DMS79 treated with DMSO at 0.1 percent for 48 hours (cell line): Measurements from ENCODE around the gene RBFOX2.

Experiments used
- DNase-seq: peaks from one replicate; lab custom pipeline; 2025; lab: John Stamatoyannopoulos, UW

Gene RBFOX2

DNA sequence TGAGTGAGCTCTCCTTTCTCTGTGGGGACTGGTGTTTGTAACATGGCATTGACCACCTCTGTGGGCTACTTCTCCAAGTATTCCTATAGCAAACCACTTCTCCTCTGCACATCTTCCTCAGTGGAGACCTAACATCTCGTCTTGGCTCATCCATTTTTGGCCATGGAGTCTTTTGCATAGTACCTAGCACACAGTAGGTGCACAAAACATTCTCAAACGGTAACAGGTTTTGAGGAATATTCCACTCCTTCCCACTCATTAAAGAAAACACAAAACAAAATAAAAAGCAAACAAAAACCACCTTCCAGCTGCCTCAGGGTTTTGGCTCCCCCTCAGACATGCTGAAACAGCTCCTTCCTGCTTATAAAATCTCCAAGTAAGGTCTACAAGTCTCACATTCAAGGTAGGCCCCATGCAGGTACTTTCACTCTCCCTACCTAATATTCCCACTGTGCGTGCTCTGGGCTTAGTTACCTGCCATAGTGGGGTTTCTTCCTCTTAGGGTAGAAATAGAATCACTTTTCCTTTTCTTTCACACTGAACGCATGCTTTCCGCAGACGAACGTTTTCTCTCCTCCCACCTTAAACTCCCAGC, 132.4 kb downstream of the RBFOX2 start:
- no peak for DNase-seq

DNA sequence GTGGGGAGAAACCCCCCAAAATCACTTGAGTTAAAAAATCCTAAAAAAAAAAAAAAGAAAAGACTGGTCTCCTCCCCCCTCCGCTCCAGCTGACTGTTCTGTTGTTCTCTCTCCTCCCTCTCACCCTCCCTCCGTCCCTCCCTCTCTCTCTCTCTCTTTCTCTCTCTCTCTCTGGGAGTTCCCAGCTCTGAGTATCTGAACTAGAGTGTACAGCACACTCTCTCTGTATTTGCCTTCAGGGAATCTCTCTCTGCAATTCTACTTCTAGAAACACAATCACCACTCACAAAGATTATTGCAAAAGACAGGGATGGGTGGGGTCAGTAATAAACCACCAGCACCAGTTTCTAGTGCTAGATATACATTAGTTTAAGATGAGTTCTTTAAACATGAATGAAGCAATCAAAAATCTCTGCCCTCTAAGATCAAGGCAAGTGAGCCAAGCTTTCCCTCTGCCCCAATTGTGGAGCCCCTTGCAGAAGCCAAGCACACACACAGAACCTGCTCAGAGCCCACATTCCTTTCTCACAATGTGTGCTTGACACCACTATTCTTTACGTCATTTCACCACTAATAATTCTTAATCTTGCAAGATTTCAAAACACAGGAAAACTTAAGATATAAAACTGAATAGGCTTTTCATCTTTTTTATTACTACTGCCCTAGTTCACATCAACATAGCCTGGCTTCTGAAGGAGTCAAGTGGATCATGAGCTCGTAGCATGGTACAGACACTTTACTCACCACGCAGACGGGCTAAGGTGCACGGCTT, 133.5 kb downstream of the RBFOX2 start:
- DNase-seq = no peak

DNA sequence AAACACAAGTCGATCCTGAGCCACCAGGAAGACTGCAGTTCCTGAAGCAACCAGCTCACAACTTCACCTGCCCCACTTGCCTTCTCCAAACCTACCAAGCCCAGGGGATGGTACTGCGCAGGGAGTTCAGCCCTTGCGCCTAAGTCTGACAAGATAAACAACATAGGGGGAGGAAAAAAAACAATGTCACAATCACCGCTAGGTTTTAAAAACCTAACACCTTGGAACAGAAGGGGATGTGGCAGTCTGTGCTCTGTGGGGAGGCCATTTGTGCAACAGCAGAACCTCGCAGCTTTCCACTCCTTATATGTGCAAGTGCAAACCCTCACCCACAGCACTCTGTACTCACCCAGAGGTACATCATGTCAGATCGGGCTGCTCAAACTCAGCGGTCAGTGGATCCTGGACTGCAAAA, 134.2 kb downstream of the RBFOX2 start:
- DNase-seq = no peak

DNA sequence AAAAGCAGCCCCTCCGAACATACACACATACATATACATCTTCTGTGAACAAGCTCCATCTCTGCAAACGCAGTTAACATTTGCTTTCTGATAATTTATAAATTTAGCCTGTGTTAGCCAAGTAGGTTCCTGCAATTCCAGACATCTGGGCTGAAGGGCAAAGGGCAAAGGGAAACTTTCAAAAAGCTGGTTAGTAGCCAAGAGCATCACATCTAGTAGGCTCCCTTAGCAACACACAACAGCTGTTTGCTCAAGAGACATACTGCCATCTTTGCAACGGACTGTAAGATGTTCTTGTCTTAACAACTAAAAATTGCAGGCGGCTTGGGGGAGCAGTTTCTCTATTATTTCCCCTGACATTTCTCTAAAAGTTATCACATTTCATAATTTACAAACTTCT, 134.9 kb downstream of the RBFOX2 start:
- no peak for DNase-seq

DNA sequence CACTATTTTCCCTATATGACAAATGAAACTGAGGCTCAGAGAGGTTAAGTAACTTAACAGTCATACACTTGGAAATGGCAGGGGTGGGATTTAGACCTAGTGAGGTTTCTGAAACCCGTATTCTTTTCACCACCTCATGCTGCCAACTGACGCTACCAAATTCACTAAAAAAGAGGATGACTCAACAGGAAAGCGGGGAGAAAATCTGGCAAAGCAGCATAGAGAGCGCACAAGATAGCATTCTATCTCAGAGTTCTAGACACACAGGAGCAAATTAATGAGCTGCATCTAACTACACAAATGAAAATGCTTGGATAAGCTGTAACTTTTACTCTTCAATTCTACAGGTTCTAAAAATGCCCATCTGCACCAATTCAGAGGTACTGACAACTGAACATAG, 136.4 kb downstream of the RBFOX2 start:
- DNase-seq = no peak

DNA sequence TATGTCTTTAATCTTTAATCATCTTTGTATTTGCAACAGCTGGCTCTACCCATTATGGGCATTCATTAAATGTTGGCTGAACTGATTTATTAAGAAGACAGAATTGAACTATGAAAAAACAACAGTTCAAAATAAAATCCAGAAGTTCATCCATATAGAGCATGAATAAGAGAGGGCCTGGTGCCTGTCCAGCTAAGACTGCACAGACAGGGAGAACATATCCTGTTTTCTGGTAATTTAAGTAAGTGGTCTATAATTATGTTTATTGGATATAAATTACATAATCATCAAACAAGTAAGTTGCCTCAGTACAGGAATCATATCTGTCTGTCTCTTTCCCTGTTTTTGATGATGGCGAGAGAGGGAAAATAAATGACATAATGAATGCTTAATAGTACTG, 137.2 kb downstream of the RBFOX2 start:
- no peak for DNase-seq

DNA sequence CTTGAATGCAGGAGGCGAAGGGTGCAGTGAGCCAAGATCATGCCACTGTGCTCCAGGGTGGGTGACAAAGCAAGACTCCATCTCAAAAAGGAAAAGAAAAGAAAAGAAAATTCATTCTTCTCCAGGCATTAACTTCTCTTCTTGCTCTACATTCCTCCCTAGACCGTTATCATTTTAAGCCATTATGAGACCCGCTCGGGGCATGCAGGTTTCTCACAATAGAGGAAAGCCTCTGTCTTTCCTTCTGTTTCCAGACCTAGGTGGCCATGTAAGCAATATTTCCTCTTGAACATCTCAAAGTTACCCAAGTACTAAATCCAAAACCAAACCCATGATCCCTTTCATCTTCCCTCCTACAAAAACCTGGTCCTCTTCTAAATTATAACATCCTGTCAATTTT, 139.6 kb downstream of the RBFOX2 start:
- no peak for DNase-seq

DNA sequence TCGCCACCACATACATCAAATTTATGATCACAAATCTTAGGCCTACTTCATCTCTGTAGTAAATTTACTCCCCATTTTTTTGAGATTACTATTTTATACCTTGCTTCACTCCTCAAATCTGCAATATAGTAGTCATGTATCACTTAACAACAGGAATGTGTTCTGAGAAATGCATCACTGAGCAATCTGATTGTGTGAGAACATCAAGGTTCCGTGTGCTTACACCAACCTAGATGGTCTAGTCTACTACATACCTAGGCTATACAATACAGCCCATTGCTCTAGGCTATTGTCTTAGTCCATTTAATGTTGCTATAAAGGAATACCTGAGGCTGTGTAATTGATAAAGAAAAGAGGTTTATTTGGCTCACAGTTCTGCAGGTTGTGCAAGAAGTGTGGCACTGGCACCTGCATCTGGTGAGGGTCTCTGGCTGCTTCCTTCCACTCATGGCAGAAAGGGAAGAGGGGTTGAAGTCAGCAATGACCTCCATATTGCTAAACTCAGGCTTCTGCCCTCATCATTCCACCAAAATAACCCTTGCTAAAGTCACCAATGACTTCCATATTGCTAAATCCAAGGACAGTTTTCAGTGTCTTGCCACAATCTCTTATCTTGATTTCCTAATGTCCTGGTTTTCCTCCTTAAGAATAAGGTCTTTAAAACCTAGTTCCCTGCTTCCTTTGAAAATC, 140.3 kb downstream of the RBFOX2 start:
- no peak for DNase-seq

DNA sequence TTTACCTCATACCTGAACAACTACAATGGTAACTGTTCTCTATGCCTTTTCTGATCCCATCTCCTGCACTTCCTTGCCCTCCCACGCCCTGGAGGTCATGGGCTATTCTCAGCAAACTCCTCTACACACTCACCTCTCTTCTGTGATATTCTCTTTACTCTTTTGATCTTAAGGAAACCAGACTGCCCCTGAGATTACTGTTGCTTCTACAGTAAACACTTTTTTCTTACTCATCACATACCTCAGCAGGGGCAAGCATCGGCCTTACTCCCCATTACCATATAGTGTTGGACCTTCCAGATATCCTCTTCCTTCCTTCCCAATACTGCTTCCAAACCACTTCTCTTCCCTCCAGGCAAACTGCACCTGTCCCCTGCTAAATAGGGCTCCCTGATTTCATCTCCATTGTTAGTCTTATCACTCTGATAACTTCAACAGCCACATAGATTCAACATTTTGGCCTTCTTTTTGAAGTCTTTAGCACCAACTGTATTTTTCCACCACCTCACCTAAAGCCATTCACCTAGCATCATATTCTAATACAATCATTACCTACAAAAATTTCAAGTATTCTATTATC, 141.2 kb downstream of the RBFOX2 start:
- DNase-seq = no peak

DNA sequence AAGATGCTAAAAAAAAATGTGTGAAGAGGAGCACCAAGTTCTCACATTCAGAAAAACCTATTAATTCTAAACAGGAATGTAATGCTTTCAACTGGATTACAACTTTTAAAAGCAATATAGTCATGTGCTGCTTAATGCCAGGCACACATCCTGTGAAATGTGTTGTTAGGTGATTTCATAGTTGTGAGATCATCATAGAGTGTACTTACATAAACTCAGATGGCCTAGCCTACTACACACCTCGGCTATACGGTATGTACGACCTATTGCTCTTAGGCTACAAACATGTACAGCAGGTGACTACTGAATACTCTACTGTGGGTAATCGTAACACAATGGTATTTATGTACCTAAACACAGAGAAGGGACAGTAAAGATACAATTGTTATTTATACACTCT, 142.3 kb downstream of the RBFOX2 start:
- no peak for DNase-seq

DNA sequence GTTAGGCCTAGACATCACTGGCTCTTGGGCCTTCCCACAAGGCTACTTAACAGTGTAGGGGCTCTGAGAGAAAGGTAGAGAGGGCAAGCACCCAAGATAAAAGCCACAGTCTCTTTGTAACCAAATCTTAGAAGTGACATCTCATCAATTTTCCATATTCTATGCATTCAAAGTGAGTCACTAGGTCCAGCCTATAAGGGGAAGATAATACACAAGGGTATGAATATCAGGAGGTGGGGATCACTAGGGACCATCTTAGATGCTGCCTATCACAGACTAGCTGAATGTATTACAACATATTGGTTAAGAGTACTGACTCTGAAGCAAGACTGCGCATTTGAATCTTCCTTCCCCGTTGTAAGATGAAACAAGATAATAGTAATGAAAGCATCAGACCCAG, 144.1 kb downstream of the RBFOX2 start:
- no peak for DNase-seq

DNA sequence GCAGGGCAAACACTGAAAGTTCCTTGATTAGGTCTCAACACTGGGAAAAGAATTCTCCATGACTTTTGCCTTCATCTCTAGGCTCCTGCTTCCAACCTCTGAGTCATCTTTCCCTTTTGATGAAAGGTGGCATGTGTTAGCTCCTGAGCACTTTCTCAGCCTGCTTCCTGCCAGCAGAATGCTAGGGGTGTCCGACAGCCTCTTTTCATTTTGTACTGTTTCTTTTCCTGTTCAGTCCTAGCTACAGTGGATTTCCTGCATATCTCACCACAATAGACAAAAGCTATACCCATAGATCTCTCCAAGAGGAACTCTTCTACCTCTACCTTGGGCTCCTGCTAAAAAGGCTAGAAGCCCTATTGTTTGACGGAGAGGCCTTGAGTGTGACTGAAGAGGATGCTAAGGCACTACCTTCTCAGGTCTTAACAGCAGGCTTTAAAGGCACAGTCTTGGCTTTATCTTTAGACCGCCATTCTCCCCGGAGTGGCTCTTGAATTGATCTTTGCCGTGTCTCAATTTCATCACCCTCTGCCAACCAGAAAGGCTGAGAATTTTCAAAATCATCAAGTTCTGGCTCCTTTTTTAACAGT, 145.5 kb downstream of the RBFOX2 start:
- no peak for DNase-seq

DNA sequence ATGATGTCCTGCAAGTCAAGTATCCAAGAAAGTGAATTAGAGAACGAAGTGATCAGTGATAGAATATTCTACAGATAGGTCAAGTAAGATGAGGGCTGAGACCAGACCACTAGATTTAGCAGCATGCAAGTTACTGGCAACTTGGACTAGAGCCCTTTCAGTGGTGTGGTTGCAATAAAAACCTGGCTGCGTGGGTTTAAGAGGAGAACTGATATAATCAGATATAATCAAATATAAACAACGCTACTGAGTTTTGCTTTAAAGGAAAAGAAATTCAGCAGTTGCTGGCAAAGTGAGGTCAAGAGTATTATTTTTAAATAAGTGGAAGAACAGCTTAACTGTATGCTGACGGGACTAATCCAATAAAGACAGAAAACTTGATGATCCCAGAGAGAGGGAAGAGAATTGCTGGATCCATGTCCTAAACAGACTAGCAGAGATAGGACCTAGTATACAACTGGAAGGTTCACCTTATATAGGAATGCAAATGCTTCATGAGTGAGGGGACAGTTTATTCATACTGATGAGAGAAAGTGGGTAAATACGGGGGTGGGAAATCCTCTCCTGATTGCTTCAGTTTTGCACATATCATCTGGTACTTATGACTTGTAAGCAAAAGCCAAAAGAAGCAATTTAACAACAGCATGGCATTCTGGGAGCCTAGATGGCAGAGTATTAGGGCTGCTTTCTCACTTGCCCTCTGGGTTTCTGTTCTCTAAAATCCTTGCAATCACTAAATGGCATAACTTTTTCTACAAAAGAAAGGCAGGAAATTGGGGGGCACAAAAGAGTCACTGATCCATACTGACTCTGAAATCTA, 146.2 kb downstream of the RBFOX2 start:
- no peak for DNase-seq

DNA sequence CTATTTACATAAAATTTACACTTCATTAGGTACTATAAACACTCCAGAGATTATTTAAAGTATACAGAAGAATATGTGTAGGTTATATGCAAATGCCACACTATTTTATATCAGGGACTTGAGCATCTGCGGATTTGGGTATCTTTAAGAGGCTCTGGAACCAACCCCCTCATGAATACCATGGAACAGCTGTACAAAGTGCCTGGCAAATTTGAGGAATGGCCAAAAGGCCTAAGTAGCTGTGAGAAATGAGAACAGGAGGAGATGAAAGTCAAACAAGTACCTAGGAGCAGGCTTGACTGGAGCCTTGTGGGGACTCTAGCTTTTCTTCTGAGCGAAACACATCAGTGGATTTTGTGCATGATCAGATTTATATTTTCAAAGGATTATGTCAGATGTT, 149.3 kb downstream of the RBFOX2 start:
- no peak for DNase-seq

DNA sequence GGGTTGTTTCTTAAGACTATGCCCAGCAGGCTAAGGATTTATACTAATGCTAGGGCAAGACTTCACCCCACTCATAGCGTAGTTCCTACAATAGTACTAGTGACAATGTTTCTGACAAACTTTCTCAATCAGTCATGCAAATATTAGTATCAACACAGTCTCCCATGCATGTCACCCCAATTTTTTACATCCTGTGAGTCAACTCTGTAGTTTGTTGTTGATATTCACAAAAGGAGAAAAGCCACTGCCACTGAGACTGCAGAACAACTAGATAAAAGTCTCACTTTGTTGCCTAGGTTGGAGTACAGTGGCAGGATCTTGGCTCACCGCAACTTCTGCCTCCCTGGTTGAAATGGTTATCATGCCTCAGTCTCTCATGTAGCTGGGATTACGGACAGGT, 155.2 kb downstream of the RBFOX2 start:
- DNase-seq = no peak

DNA sequence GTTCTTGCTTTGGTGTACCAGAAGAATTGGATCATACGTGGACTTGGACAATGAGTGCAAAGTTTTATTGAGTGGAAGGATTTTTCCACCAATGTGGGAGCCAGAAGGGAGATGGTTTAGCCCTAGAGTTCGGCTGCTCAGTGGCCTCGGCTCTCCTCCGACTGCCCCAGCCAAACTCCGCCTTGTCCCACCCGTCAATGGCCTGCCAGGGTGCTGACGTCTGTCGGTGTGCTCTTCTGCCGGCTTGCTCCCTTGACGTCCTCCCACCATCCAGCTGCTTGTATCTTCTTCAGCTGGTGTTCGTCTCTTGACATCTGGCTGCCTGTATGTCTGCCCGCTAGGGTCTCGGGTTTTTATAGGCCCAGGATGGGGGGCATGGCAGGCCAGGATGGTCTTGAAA, 156.2 kb downstream of the RBFOX2 start:
- DNase-seq = no peak

DNA sequence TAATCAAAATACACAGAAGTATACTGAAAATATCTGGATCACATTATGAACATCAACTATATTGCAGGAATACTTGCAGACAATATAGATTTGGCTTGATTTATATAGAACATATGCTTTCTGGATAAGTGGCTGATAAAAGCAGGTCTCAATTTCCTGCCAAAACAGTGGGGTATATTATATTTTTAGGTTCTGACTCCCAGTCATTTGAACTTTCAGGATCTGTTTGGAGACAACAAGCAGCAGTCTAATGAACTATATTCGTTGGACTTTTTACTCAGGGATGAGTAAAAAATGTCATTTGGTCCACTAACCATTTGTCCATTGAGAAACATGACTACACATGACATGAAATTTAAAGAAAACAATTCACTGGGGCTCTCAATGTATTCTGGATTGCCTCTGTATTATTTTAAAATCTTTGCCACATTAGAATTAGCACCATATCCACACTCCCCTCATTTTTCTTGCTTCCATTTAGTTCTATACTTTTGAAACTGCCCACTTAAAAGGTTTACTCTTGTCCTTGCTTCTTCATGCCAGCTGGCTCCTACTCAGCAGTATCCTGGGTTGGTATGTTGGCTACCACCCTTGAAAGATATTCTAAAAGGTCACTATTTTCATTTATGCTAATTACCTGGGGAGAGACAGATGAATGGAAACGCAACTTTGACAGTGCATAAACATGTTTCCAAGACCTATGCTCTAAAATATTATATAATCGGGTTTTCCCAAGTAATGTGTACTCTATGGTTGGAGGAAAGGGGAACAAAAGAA, 157.9 kb downstream of the RBFOX2 start:
- DNase-seq = no peak

DNA sequence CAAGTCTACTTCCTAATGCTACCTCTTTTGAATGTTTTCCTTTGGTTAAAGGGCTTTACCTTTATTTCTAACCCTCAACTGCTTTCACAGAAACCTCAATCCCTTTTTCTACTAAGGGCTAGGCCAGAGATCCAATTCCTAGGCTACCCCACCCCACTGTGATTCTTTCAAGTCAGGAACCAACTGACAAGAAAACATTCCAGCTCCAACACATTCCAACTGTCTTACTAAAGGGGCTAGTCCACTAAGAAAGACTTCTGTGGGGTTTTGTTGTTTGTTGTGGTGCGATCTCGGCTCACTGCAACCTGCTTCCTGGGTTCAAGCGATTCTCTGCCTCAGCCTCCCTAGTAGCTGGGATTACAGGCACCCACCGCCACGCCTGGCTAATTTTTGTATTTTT, 159.7 kb downstream of the RBFOX2 start:
- DNase-seq = no peak

DNA sequence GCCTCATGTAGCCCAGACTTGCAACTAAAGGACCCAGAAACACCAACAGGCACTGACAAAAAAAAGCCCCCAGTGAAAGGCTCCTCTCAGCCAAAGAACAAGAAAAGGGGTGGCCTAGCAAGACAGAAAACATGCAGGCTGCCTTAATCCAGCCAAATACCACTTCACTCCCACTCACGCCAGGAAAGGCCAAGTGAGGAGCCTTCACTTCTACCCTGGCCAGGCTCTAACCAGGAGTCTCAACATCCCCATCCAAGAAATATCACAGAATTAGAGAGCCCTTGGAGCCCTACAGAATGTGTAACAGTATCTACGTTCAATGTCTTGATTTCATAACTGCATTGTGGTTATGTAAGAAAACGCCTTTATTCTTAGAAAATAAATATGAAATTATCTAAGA, 162.0 kb downstream of the RBFOX2 start:
- no peak for DNase-seq

DNA sequence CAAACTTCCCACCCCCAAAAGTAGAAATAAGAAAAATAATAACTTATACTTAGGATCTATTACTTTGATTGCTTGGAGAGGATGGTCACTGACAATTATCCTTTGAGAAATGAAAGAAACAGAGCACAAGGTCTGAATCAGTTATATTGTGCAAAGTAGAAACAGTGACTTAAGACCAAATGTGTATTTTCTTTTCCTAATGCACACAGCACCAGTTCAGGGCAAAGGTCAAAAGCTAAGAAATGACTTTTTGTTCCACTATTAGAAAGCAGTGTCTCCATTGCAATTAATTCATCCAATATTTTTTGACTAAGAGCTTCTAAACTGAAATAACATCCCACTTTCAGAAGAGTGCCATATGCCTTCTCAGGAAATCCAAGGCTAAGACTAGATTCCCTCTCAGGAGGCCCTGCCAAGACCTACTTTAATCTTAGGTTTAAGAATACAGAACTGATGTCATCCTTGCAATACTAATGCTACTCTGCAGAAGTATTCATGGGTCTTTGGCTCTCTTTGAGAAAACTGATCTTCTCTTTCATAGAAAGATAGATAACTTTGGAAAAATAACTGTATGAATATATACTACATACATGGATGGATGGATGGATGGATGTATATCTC, 164.0 kb downstream of the RBFOX2 start:
- DNase-seq = no peak

DNA sequence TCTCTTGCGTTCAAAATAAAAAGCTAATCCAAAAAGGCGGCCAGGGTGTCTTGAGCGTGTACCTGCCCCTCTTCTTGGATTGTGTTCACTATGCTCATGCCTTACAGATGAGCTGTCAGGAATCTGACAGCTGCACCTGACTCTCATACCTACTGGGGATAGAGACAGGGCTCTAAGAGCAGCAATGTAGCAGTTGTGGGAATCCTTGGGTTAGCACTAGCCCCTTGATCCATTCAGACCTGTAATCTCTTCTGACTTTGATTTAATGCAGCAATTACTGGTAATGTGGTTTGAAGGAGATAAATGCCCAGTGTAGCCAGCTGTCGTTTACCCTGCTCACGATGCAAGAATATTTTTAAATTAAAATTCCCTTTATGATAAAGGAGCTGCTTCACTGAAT, 165.2 kb downstream of the RBFOX2 start:
- no peak for DNase-seq
